ENCODE measurements around the gene SLC12A7. TPM values are rescaled to one million over a fixed set of nuclear protein-coding genes. Genes with fewer than 3 reads are reported as not detected.
"Not testable (repeated sequence)": the region's sequence is repeated elsewhere in the genome, so short reads cannot be mapped to it uniquely, and the experiment has no call there.

SLC12A7 gene
- 76.6 TPM for polyA plus RNA-seq
- long read RNA-seq, donor 1, partial matches to known transcripts, result 6 of 6 reads
- long read RNA-seq, donor 1, other reads (novel, unspliced or antisense), result 0 of 6 reads
- long read RNA-seq, donor 2, full-length matches to known transcripts, result 1 of 48 reads
- long read RNA-seq, donor 2, partial matches to known transcripts, result 47 of 48 reads
- long read RNA-seq, donor 2, other reads (novel, unspliced or antisense), result 0 of 48 reads
- long read RNA-seq, donor 3, full-length matches to known transcripts, result 2 of 15 reads
- long read RNA-seq, donor 3, partial matches to known transcripts, result 13 of 15 reads
- long read RNA-seq, donor 3, other reads (novel, unspliced or antisense), result 0 of 15 reads
- long read RNA-seq, donor 4, result 0 reads
- long read RNA-seq, donor 5, full-length matches to known transcripts, result 2 of 2 reads
- long read RNA-seq, donor 5, partial matches to known transcripts, result 0 of 2 reads
- long read RNA-seq, donor 5, other reads (novel, unspliced or antisense), result 0 of 2 reads
- long read RNA-seq, donor 6, full-length matches to known transcripts, result 3 of 495 reads
- long read RNA-seq, donor 6, partial matches to known transcripts, result 492 of 495 reads
- long read RNA-seq, donor 6, other reads (novel, unspliced or antisense), result 0 of 495 reads
- long read RNA-seq, donor 7, result 0 reads
- long read RNA-seq, donor 8, full-length matches to known transcripts, result 3 of 9 reads
- long read RNA-seq, donor 8, partial matches to known transcripts, result 6 of 9 reads
- long read RNA-seq, donor 8, other reads (novel, unspliced or antisense), result 0 of 9 reads
- long read RNA-seq, donor 9, partial matches to known transcripts, result 5 of 5 reads
- long read RNA-seq, donor 9, other reads (novel, unspliced or antisense), result 0 of 5 reads
- long read RNA-seq, donor 10, full-length matches to known transcripts, result 2 of 2 reads
- long read RNA-seq, donor 10, partial matches to known transcripts, result 0 of 2 reads
- long read RNA-seq, donor 10, other reads (novel, unspliced or antisense), result 0 of 2 reads
- long read RNA-seq, donor 11, partial matches to known transcripts, result 17 of 17 reads
- long read RNA-seq, donor 11, other reads (novel, unspliced or antisense), result 0 of 17 reads

DNA sequence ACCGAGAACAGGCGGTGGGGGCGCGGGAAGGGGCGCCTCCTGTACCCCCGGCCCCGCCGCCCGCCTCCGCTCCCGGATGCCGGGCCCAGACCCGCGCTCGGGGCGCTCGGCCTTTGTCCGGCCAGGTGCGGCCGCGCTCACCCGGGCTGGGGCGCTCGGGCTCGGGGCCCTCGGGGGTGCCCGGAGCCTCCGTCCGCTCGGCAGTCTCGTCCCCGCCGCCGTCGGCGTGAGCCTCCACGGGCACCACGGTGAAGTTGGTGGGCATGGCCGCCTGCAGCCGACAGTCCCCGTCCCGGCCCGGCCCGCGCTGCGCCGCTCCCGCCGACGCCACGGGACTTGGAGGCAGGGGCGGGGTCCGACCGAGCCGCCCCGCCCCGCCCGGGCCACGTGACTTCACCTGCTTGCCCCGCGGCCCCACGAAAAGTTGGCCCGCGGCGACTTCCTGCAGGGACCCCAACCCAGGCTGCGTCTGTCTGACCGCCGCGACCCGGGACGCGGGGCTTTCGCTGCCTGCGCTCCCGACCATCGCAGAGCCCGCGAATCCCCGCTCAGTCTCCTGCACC is at the start of gene SLC12A7:
Gene SLC12A7, minus strand, starts transcription at position 337 of the 563 bp plus-strand sequence. Its CDS starts 72 bp downstream, at position 265.
- no CpG with 5 or more reads among the region's 79 CpGs for WGBS (ENCODE audit: insufficient coverage, low lambda C conversion rate)

DNA sequence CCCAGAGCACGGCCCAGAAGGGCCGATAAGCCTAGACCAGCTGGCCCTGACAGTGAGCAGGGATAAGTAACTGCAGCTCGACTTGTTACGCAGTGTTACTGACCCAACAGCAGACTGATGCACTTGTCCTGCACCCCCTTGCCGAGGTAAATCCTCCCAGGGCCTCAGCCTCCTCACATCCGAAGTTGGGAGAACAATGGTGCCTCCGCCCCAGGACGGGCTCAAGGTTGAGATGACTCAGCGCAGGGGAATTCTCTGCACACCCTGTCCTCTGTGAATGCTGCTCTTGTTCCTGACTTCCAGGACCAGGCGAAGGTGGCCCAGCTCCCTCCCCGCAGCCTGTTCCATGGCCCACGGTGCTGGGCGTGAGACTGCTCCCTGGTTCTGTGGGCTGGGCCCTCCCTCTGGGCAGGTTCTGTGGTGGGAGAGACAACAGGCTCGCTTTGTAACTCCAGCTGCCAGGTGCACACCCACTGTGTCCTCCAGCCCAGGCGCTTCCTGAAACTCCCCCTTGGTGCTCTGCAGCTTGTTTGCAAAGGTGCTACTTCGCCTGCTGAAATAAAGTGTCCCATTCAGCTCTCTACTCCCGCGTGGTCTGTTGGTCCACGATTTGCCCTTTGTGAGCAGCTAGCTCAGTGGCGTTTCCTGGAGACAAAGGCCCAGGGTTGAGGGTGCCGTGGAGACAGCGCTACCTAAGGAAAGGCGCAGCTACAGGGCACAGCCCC is 49.4 kb upstream of the SLC12A7 start:
- Histone ChIP-seq H3K27me3 (ENCODE audit: control insufficient read depth, insufficient read depth, low read length) (peaks cover 11% of the 10 kb centered on the region), H3K27ac (ENCODE audit: low read length) (no peak overlapping the region), H3K9me3 (ENCODE audit: control insufficient read depth, low read depth, low read length) (peaks cover 13% of the 10 kb centered on the region), H3K4me1 (ENCODE audit: control insufficient read depth, insufficient read depth, low read length) (peaks cover 13% of the 10 kb centered on the region), H3K36me3 (ENCODE audit: control insufficient read depth, insufficient read depth, low read length) (no peaks in the 10 kb centered on the region), H3K4me3 (ENCODE audit: low read length) (no peak overlapping the region)
- no CpG with 5 or more reads among the region's 23 CpGs for WGBS (ENCODE audit: insufficient coverage, low lambda C conversion rate)
- DNase-seq, result peak in 1 of 2 donors; percentile 55

More for the DNA sequence above, at the start of gene SLC12A7:
- Histone ChIP-seq H3K27me3 (ENCODE audit: control insufficient read depth, insufficient read depth, low read length) (no peaks in the 10 kb centered on the region), H3K4me3 (ENCODE audit: low read length) (peak within 1 kb of the TSS; percentile 74), H3K36me3 (ENCODE audit: control insufficient read depth, insufficient read depth, low read length) (peaks cover 10% of the 10 kb centered on the region), H3K27ac (ENCODE audit: low read length) (peak within 1 kb of the TSS; percentile 67), H3K4me1 (ENCODE audit: control insufficient read depth, insufficient read depth, low read length) (peaks cover 39% of the 10 kb centered on the region), H3K9me3 (ENCODE audit: control insufficient read depth, low read depth, low read length) (peaks cover 7% of the 10 kb centered on the region)
- DNase-seq, result peak; percentile 61 to 82

DNA sequence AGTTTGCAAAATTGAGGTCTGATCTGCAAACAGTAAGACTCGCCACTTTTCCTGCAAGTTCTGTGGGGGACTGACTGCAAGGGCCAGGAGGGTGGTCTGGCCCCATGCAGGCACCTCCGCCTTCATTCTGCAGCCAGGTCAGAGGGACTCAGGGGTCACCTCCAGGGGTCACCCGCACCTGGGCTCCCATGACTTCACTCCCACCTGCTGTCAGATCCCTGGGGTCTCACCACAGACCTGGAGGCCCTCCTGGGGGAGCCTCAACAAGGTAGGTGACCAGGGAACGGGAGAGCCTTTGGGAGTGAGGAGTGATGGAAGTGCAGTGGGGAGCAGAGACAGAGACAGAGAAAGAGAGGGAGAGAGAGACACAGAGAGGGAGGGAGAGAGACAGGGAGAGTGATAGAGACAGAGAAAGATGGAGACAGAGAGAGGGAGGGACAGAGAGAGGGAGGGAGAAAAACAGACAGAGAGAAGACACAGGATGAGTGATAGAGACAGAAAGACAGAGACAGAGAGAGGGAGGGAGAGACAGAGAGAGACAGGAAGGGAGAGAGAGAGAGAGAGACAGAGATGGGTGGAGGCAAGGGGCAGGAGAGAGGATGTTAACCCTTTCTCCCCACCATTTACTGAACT is 48.0 kb upstream of the SLC12A7 start:
- Histone ChIP-seq H3K36me3 (ENCODE audit: control insufficient read depth, insufficient read depth, low read length) (no peaks in the 10 kb centered on the region), H3K4me3 (ENCODE audit: low read length) (no peak overlapping the region), H3K27me3 (ENCODE audit: control insufficient read depth, insufficient read depth, low read length) (peaks cover 19% of the 10 kb centered on the region), H3K27ac (ENCODE audit: low read length) (no peak overlapping the region), H3K4me1 (ENCODE audit: control insufficient read depth, insufficient read depth, low read length) (peaks cover 6% of the 10 kb centered on the region), H3K9me3 (ENCODE audit: control insufficient read depth, low read depth, low read length) (peaks cover 17% of the 10 kb centered on the region)
- no CpG with 5 or more reads among the region's 4 CpGs for WGBS (ENCODE audit: insufficient coverage, low lambda C conversion rate)
- no peak for DNase-seq

DNA sequence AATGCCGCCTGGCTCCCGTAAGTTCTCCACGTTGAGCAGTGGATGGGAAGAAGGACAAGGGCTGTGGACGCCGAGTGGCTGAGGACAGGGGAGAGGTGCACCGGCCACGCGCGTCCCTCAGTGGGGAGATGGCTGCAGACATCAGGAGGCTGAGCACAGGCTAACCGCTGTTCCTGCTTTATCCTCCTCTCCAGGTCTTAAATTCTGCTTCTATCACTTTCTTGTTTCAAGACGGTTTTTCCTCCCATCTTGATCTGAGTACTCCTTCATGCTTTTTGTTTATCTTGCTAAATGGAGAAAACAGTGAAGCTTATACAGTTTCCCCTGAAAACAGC is 47.4 kb upstream of the SLC12A7 start:
- Histone ChIP-seq H3K36me3 (ENCODE audit: control insufficient read depth, insufficient read depth, low read length) (no peaks in the 10 kb centered on the region), H3K27me3 (ENCODE audit: control insufficient read depth, insufficient read depth, low read length) (peaks cover 25% of the 10 kb centered on the region), H3K4me3 (ENCODE audit: low read length) (no peak overlapping the region), H3K9me3 (ENCODE audit: control insufficient read depth, low read depth, low read length) (peaks cover 17% of the 10 kb centered on the region), H3K27ac (ENCODE audit: low read length) (no peak overlapping the region), H3K4me1 (ENCODE audit: control insufficient read depth, insufficient read depth, low read length) (peaks cover 2% of the 10 kb centered on the region)
- no peak for DNase-seq
- WGBS (ENCODE audit: insufficient coverage, low lambda C conversion rate), result 64% methylated on average over 3 of the region's 11 CpGs

DNA sequence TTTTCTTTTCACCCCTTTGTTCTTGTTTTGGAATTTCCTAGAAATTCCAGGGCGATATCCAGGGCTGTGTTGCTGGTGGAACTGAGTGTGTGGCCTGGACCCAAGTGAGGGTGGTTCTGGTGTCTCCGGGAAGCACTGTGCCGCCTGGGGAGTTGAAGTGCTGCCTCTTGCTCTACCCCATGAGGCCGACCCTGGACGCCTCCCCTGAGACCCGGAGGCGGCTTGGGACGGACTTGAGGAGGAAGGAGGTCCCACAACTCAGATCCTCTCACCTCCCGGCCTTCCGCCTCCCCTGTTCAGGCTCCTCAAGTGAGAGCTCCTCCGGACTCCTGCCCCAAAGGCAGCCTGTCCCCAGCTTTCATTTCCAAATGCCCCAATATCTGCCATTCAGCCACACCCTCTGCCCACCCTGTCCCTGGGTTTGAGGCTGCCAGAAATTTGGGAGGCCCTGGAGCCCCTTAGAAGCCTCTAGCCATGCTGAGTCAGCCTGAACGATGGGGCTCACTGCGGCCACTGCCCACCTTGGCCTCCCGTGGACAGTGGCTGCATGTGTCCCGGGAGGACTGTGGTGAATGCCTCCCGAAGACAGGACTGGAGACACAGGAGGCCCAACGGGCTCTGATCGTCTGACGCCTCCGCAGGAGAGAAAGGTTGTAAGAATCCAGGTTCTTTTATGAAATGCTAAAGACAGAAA is 46.9 kb upstream of the SLC12A7 start:
- H3K4me3 ChIP-seq (ENCODE audit: low read length), result no peak overlapping the region
- peaks cover 2% of the 10 kb centered on the region for H3K4me1 ChIP-seq (ENCODE audit: control insufficient read depth, insufficient read depth, low read length)
- no CpG with 5 or more reads among the region's 20 CpGs for WGBS (ENCODE audit: insufficient coverage, low lambda C conversion rate)
- H3K9me3 ChIP-seq (ENCODE audit: control insufficient read depth, low read depth, low read length), result peaks cover 14% of the 10 kb centered on the region
- H3K36me3 ChIP-seq (ENCODE audit: control insufficient read depth, insufficient read depth, low read length), result no peaks in the 10 kb centered on the region
- no peak for DNase-seq
- H3K27ac ChIP-seq (ENCODE audit: low read length), result no peak overlapping the region
- H3K27me3 ChIP-seq (ENCODE audit: control insufficient read depth, insufficient read depth, low read length), result peaks cover 29% of the 10 kb centered on the region

DNA sequence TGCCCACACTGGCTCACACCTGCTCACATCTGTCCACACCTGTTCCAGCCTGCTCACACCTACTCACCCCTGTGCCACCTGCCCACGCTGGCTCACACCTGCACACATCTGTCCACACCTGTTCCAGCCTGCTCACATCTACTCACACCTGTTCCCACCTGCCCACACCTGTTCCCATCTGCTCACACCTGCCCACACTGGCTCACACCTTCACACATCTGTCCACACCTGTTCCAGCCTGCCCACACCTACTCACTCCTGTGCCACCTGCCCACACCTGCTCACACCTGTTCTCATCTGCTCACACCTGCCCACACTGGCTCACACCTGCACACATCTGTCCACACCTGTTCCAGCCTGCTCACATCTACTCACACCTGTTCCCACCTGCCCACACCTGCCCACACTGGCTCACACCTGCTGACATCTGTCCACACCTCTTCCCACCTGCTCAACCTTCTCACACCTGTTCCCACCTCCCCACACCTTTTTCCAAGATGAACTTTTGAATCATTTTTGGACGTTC is 45.7 kb upstream of the SLC12A7 start:
- Histone ChIP-seq H3K27me3 (ENCODE audit: control insufficient read depth, insufficient read depth, low read length) (peaks cover 35% of the 10 kb centered on the region), H3K9me3 (ENCODE audit: control insufficient read depth, low read depth, low read length) (peaks cover 14% of the 10 kb centered on the region)
- not testable (repeated sequence) for H3K27ac ChIP-seq (ENCODE audit: low read length); H3K4me3 ChIP-seq (ENCODE audit: low read length); H3K4me1 ChIP-seq (ENCODE audit: control insufficient read depth, insufficient read depth, low read length); H3K36me3 ChIP-seq (ENCODE audit: control insufficient read depth, insufficient read depth, low read length); DNase-seq
- 100% methylated on average over 1 of the region's 2 CpGs for WGBS (ENCODE audit: insufficient coverage, low lambda C conversion rate)

DNA sequence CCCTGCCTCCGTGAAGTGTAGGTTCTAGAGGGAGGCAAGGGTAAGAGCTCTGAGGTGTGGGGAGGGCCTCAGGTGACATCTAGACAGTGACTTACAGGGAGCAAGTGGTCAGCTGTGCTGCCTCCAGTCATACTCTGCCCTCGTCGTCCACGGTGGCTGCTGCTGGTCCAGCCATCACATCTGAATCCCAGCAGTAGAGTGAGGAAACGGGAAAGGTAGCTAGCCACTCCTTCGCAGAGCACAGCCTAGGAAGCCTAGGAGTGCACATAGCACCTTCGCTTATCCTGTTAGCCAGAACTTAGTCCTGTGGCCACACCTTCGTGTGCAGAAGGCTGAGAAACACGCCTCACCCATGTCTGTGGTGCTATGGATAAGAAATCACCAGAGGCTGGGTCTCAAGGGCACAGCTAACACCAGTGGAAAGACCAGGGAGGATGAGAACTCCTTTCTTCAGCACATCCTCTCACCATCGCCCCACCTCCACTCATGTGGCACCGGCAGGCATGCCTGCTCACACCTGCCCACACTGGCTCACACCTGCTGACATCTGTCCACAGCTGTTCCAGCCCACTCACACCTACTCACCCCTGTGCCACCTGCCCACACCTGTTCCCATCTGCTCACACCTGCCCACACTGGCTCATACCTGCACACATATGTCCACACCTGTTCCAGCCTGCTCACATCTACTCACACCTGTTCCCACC is 45.0 kb upstream of the SLC12A7 start:
- no CpG with 5 or more reads among the region's 11 CpGs for WGBS (ENCODE audit: insufficient coverage, low lambda C conversion rate)
- H3K4me1 ChIP-seq (ENCODE audit: control insufficient read depth, insufficient read depth, low read length), result peaks cover 2% of the 10 kb centered on the region
- peaks cover 14% of the 10 kb centered on the region for H3K9me3 ChIP-seq (ENCODE audit: control insufficient read depth, low read depth, low read length)
- no peak overlapping the region for H3K27ac ChIP-seq (ENCODE audit: low read length)
- peaks cover 41% of the 10 kb centered on the region for H3K27me3 ChIP-seq (ENCODE audit: control insufficient read depth, insufficient read depth, low read length)
- no peaks in the 10 kb centered on the region for H3K36me3 ChIP-seq (ENCODE audit: control insufficient read depth, insufficient read depth, low read length)
- no peak overlapping the region for H3K4me3 ChIP-seq (ENCODE audit: low read length)
- DNase-seq, result no peak

DNA sequence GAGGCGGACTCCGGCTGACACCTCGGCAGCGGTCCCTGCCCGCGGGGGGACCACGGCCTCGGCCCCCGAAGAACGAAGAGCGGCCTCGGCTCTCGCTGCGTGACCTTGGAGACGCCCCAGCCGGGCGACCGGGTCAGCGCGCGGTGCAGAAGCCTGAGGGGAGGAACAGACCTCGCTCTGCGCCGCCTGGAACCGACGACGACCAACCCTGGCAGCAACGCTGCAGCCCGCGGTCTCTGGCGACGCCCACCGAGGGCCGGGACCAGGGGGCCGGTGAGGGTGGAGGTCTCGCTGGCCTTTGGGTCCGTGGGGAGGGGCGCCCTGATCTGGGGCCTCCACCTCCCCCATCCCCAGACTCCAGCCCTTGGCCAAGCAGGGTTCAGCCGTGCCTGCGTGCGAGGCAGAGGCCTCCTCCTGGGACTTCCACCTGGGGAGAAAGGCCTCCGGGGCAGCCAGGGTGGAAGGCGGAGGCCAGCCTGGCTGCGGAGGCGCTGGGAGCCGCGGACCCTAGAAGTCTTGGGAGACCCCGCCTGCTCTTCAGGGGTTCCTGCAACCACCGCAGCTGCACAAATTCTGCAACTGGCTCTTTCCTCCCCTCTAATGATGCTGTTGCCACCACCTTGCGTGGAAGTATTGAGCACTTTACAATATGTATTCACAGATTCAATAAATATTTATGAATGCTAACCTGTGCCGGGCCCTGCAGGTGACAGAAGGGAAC is 44.3 kb upstream of the SLC12A7 start:
- Histone ChIP-seq H3K4me1 (ENCODE audit: control insufficient read depth, insufficient read depth, low read length) (peaks cover 2% of the 10 kb centered on the region), H3K27ac (ENCODE audit: low read length) (no peak overlapping the region), H3K9me3 (ENCODE audit: control insufficient read depth, low read depth, low read length) (peaks cover 11% of the 10 kb centered on the region), H3K4me3 (ENCODE audit: low read length) (no peak overlapping the region), H3K36me3 (ENCODE audit: control insufficient read depth, insufficient read depth, low read length) (no peaks in the 10 kb centered on the region), H3K27me3 (ENCODE audit: control insufficient read depth, insufficient read depth, low read length) (peaks cover 41% of the 10 kb centered on the region)
- WGBS (ENCODE audit: insufficient coverage, low lambda C conversion rate), result no CpG with 5 or more reads among the region's 51 CpGs
- peak in 1 of 2 donors; percentile 39 for DNase-seq
